GM21515 (cell line): ENCODE data around the gene BMI1.
"Not testable (repeated sequence)": the region's sequence is repeated elsewhere in the genome, so short reads cannot be mapped to it uniquely, and the experiment has no call there.

Experiments
- ATAC-seq: cut with Tn5 transposase; IDR thresholded peaks from one replicate; pipeline ENCODE4 v1.9.1; 2021; ENCODE audit not compliant: unreplicated experiment

BMI1 gene

GRCh38 chr10:22320591-22321155 lies at the start of gene BMI1:
Gene BMI1 (plus strand): TSS chr10:22321099. CDS start chr10:22326450, 5,351 bp downstream.
- no peak for ATAC-seq

GRCh38 chr10:22271786-22272185 lies 49.1 kb upstream of the BMI1 start:
- no peak for ATAC-seq

GRCh38 chr10:22278441-22278782 lies 42.5 kb upstream of the BMI1 start:
- no peak for ATAC-seq

- ATAC-seq: no peak
Observed at GRCh38 chr10:22280078-22280477, 40.8 kb upstream of the BMI1 start.

GRCh38 chr10:22285130-22285529 lies 35.8 kb upstream of the BMI1 start:
- ATAC-seq: no peak

GRCh38 chr10:22293747-22294404 lies 27.0 kb upstream of the BMI1 start:
- no peak for ATAC-seq

- ATAC-seq: no peak
Observed at GRCh38 chr10:22294694-22295093, 26.2 kb upstream of the BMI1 start.

GRCh38 chr10:22301193-22301592 lies 19.7 kb upstream of the BMI1 start:
- ATAC-seq: no peak

- no peak for ATAC-seq
Observed at GRCh38 chr10:22303461-22303860, 17.4 kb upstream of the BMI1 start.

GRCh38 chr10:22305721-22306120 lies 15.2 kb upstream of the BMI1 start:
- no peak for ATAC-seq

- peak; percentile 87 for ATAC-seq
Observed at GRCh38 chr10:22308390-22308789, 12.5 kb upstream of the BMI1 start.

GRCh38 chr10:22309180-22310000 lies 11.5 kb upstream of the BMI1 start:
- ATAC-seq: no peak

GRCh38 chr10:22310012-22310411 lies 10.9 kb upstream of the BMI1 start:
- ATAC-seq: not testable (repeated sequence)

- no peak for ATAC-seq
Observed at GRCh38 chr10:22310928-22311327, 10.0 kb upstream of the BMI1 start.

- ATAC-seq: no peak
Observed at GRCh38 chr10:22314852-22315251, 6.0 kb upstream of the BMI1 start.

GRCh38 chr10:22315455-22316285 lies 5.2 kb upstream of the BMI1 start:
- ATAC-seq: peak; percentile 27

- ATAC-seq: peak; percentile 57
Observed at GRCh38 chr10:22316286-22317075, 4.4 kb upstream of the BMI1 start, which contains the start of gene COMMD3. Gene COMMD3 (plus strand): TSS chr10:22316388. CDS start chr10:22316418, 30 bp downstream.

- ATAC-seq: peak; percentile 22
Observed at GRCh38 chr10:22317076-22317370, 3.9 kb upstream of the BMI1 start.

- ATAC-seq: no peak
Observed at GRCh38 chr10:22317771-22318565, 2.9 kb upstream of the BMI1 start.

- ATAC-seq: no peak
Observed at GRCh38 chr10:22318772-22319171, 2.1 kb upstream of the BMI1 start.
